ENCODE results near the gene POLG. TPM values are rescaled to one million over a fixed set of nuclear protein-coding genes. Genes with fewer than 3 reads are reported as not detected.

POLG gene
- polyA plus RNA-seq, 1 experiment, result 13.7 TPM

- no peak for DNase-seq (ENCODE audit: low read depth, low spot score)
These were observed 19.2 kb downstream of the POLG start for GRCh38 chr15:89315375-89315929.

GRCh38 chr15:89309993-89310392 is 24.6 kb downstream of the POLG start:
- Histone ChIP-seq H3K4me3 (ENCODE audit: low read depth, low read length) (no peak overlapping the region), H3K9me3 (ENCODE audit: control insufficient read depth, insufficient read depth, low read length) (no peaks in the 10 kb centered on the region), H3K27ac (ENCODE audit: low read depth, low read length) (no peak overlapping the region), H3K27me3 (ENCODE audit: control insufficient read depth, insufficient read depth, low read length) (no peaks in the 10 kb centered on the region)
- POLR2A ChIA-PET, result interaction anchor here (0.9 kb wide), 1 partner anchor 12 kb away, joined by 3 read pairs; no protein-coding TSS in a partner anchor
- DNase-seq (ENCODE audit: low read depth, low spot score), result no peak
- CTCF ChIA-PET, result no interaction called here
- no peak for TF ChIP-seq CTCF (IDR thresholded peaks at IDR 0.05; ENCODE audit: low read depth, low read length)

More at GRCh38 chr15:89315375-89315929, 19.2 kb downstream of the POLG start:
- no peak for TF ChIP-seq CTCF (IDR thresholded peaks at IDR 0.05; ENCODE audit: low read depth, low read length)
- ChIA-PET POLR2A (interaction anchor here (1.8 kb wide), 1 partner anchor 20 kb away, joined by 6 read pairs; the partner anchor contains the start of gene POLG), CTCF (no interaction called here)
- peak overlapping the region; percentile 31 for H3K27ac ChIP-seq (ENCODE audit: low read depth, low read length)
- H3K27me3 ChIP-seq (ENCODE audit: control insufficient read depth, insufficient read depth, low read length), result no peaks in the 10 kb centered on the region
- no peak overlapping the region for H3K4me3 ChIP-seq (ENCODE audit: low read depth, low read length)
- no peaks in the 10 kb centered on the region for H3K9me3 ChIP-seq (ENCODE audit: control insufficient read depth, insufficient read depth, low read length)

- no peaks in the 10 kb centered on the region for H3K9me3 ChIP-seq (ENCODE audit: control insufficient read depth, insufficient read depth, low read length)
- H3K27ac ChIP-seq (ENCODE audit: low read depth, low read length), result no peak overlapping the region
- H3K27me3 ChIP-seq (ENCODE audit: control insufficient read depth, insufficient read depth, low read length), result no peaks in the 10 kb centered on the region
- TF ChIP-seq CTCF (IDR thresholded peaks at IDR 0.05; ENCODE audit: low read depth, low read length), result no peak
- H3K4me3 ChIP-seq (ENCODE audit: low read depth, low read length), result no peak overlapping the region
- POLR2A ChIA-PET, result no interaction called here
- DNase-seq (ENCODE audit: low read depth, low spot score), result no peak
- CTCF ChIA-PET, result interaction anchor here (1.0 kb wide), 1 partner anchor 101 kb away, joined by 4 read pairs; no protein-coding TSS in a partner anchor
These were observed 26.4 kb downstream of the POLG start for GRCh38 chr15:89308236-89308635.

- TF ChIP-seq CTCF (IDR thresholded peaks at IDR 0.05; ENCODE audit: low read depth, low read length), result no peak
- peak; percentile 33 for DNase-seq (ENCODE audit: low read depth, low spot score)
- POLR2A ChIA-PET, result no interaction called here
These were observed 26.8 kb downstream of the POLG start for GRCh38 chr15:89307791-89308190.

GRCh38 chr15:89307046-89307587 is 27.5 kb downstream of the POLG start:
- H3K27me3 ChIP-seq (ENCODE audit: control insufficient read depth, insufficient read depth, low read length), result no peaks in the 10 kb centered on the region
- TF ChIP-seq CTCF (IDR thresholded peaks at IDR 0.05; ENCODE audit: low read depth, low read length), result no peak
- H3K4me3 ChIP-seq (ENCODE audit: low read depth, low read length), result no peak overlapping the region
- DNase-seq (ENCODE audit: low read depth, low spot score), result no peak
- ChIA-PET POLR2A (interaction anchor here (0.5 kb wide), 1 partner anchor 84 kb away, joined by 3 read pairs; no protein-coding TSS in a partner anchor), CTCF (interaction anchor here (0.6 to 1.5 kb wide), 5 partner anchors 22 to 109 kb away, joined by 3 to 6 read pairs (median 3); no protein-coding TSS in a partner anchor)
- H3K27ac ChIP-seq (ENCODE audit: low read depth, low read length), result no peak overlapping the region
- no peaks in the 10 kb centered on the region; the same call in 1 of the 2 replicates for H3K9me3 ChIP-seq (ENCODE audit: control insufficient read depth, insufficient read depth, low read length)

More at GRCh38 chr15:89307791-89308190, 26.8 kb downstream of the POLG start:
- Histone ChIP-seq H3K27me3 (ENCODE audit: control insufficient read depth, insufficient read depth, low read length) (no peaks in the 10 kb centered on the region), H3K9me3 (ENCODE audit: control insufficient read depth, insufficient read depth, low read length) (no peaks in the 10 kb centered on the region), H3K4me3 (ENCODE audit: low read depth, low read length) (no peak overlapping the region), H3K27ac (ENCODE audit: low read depth, low read length) (no peak overlapping the region)
- CTCF ChIA-PET, result interaction anchor here (1.0 to 1.5 kb wide), 4 partner anchors 25 to 108 kb away, joined by 3 to 6 read pairs (median 3); no protein-coding TSS in a partner anchor
